ENCODE results near the gene KCND2.

KCND2 gene

DNA sequence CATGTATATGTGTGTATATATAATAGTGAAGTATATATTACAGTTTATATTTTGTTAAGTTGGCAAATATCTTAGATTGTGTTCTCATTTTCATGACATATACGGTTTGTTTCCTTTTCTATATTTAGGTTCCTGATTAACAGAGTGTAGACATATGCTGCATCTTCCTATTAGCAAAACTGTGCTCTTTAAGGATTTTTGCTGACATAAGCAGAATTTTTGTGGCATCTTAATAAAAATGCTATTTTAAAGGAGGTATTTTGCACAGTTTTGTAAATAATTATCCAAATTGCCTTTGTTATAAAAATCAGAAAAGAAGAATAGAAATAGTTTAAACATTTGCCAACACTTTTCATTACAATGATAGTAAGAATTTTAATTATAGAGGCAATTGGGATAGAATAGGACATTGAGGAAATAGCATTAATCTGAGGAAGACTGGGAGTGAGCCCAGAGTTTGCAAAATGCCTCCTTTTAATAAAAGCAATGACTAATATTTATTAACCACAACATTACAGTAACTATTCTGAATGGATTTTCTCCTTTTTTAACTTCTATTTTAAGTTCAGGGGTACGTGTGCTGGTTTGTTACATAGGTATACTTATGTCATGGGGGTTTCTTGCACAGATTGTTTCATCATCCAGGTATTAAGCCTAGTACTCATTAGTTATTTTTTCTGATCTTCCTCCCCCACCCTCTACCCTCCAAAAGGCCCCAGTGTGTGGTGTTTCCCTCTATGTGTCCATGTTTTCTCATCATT, 38.2 kb downstream of the KCND2 start:
- DNase-seq: no peak

DNA sequence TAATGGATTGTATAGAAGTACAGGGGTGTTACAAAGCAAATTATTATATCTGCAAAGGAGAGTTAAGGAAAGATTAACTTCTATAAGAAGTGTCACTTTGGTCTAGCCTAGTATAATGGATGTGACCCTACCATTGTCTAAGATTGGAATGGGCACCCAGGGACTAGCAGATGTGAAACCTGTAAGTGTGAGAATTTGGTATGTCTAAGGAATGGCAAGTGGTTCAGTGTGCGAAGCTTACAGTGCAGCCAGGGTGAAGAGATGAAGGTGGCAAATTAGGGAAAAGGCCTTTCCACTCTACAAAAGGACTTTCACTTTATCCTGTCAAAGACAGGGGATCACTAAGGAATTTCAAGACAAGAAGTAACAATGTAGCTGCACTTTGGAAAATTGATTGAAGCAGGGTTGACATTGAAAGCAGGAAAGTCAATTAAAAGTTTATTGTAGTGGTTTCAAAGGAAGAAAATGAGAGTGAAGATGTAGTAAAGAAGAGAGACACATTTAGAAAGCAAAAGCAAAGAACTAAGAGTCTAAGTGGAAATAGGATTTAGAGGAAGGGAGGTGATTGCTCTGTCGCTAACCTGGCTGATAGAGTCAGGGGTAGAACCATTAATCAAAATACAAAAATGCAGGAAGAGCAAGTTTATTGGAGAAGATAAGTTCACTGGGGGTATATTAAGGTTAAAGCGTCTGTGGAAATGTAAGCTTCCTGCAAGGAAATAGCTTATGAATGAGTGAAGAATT, 47.4 kb downstream of the KCND2 start:
- DNase-seq: no peak

DNA sequence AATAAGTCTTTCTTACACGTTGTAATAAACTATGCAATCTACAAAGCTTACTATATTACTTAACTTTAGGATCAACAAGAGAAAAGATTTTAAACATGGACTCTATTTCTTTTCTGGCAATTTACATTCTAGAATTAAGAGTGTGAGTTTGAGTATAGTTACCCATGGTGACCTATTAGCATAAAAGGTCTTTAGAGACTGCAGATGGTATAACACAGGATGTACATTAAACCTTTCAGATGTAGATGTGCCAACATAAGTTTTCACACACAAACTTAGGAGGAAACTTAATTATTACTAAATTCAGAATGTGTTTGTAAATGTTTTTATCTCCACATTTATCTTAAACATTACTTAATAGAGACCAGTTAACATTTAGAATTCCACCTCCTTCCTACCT, 54.1 kb downstream of the KCND2 start:
- no peak for DNase-seq

DNA sequence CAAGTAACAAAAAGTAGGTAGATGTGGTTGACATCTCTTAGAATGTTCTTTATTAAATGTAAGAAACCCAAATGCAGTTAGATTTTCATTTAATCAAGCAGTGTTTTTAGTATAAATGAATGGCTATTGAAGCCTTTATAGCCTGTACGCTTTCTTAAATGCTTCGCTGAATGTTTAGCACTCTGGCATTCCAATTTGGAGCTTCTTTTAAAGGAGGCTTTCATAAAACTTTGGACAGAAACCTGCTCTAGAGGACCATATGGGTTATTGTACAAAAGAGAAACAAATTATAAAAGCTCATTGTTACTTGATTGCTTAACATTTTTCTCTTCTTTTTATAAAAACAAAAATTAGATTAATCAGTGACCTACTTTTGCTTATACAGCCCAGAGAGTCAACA, 59.5 kb downstream of the KCND2 start:
- DNase-seq: no peak

- DNase-seq: no peak
Observed at GRCh38 chr7:120334475-120334874, 61.5 kb downstream of the KCND2 start.

- DNase-seq: no peak
Observed at GRCh38 chr7:120337308-120337907, 64.4 kb downstream of the KCND2 start.

DNA sequence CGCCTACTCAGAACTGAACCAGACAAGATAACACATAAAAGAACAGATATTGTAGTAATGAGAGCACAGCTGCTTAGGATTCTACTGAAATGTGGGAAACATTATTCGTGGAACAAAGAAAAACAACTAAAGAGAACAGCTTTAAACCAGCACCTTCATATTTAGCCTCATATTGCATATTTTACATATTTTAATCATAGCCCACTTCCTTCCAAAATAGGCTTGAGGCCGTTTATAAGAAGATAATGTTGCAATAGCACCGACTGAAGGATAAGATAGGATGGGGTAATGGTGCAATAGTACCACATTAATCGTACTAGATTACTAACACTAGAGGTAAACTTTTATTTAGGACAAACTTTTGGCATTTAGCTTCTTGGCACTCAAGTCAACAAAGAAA, 71.3 kb downstream of the KCND2 start:
- peak; percentile 1 for DNase-seq

DNA sequence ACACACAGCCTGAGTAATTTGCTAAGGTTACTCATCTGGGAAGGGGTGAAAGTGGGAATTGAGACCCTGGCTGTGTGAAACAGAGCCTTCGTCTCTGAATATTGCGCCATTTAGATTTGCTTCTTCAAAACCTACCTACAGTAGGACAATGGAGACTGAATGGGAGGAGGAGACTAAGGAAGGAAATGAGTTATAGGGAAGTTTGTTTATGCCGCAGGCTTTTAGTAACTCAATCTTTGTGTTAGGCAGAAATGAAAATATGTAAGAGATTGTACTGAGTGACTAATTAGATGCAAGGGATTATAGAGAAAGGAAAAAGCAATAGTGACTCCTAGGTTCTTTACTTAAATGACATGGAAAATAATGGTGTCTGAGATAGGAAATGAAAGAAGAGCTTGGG, 80.2 kb downstream of the KCND2 start:
- no peak for DNase-seq

GRCh38 chr7:120360918-120361317, 87.9 kb downstream of the KCND2 start:
- DNase-seq: no peak

DNA sequence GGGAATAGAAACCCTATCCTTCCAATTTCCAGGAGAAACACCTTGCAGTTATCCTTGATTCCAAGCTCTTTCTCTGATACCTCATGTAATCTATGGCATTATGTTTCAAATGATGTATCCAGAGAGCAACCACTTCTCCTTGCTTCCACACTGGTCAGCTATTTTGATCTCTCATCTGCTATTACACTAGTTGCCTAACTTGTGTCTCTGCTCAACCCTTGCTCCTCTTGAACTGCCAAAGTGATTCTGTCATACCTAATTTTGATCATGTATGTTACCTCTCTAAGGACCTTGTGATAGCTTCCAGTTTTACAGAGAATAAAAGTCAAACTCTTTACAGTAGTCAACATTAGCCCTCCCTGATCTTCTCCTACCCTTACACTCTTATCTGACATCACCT, 90.4 kb downstream of the KCND2 start:
- DNase-seq: no peak

GRCh38 chr7:120370954-120371353, 98.0 kb downstream of the KCND2 start:
- DNase-seq: no peak

- DNase-seq: no peak
Observed at GRCh38 chr7:120373174-120373573, 100.2 kb downstream of the KCND2 start.

DNA sequence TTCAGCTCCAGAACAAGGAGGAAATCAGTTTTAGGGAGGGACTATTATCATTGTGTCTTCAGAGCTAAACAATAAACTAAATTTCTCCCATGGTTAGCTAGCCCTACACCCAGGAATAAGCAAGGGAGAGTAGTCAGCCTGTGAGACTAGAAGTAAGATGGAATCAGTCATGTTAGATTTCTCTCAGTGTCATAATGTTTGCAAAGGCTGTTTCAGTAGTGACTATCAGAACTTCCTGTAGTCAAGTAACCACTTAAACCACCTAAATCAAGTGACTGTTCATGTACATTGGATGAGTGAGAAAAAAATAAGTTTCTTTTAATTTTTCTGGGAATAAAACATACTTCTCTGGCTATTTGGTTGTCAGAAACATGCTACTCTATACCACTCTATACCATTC, 121.6 kb downstream of the KCND2 start:
- no peak for DNase-seq

GRCh38 chr7:120395526-120396019, 122.6 kb downstream of the KCND2 start:
- no peak for DNase-seq

GRCh38 chr7:120398284-120399000, 125.5 kb downstream of the KCND2 start:
- no peak for DNase-seq

- DNase-seq: no peak
Observed at GRCh38 chr7:120400806-120401455, 128.0 kb downstream of the KCND2 start.

DNA sequence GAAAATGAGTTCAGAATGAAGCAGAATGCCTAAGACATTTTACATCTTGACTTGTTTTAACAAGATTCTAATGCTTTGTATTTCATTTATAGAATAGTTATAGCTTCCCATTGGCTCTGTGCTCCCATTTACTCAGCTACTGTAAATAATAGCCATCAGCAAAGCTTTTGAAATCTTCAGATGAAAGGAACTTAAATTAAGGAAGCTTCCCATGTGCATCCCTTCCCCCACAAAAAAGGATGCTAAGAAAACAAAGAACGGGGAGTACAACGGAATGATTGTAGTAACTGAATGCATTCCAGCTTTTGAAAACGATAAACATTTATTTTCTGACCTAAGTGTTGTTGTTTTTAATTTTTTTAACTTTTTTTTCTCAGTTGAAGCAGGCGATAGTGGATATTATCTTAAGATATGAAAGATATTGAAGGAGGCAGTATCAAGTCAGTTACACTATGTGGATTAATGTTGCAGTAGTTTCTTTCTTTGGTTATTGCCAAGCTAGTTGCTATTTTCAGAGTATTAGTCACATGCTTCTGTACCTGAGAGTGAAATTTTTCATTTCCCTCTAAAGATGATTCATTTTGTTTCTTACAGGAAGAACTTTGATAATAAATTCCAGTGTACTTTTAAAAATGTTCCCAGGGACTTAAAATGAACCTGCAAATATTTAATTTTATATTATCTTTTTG, 129.2 kb downstream of the KCND2 start:
- peak; percentile 8 for DNase-seq

DNA sequence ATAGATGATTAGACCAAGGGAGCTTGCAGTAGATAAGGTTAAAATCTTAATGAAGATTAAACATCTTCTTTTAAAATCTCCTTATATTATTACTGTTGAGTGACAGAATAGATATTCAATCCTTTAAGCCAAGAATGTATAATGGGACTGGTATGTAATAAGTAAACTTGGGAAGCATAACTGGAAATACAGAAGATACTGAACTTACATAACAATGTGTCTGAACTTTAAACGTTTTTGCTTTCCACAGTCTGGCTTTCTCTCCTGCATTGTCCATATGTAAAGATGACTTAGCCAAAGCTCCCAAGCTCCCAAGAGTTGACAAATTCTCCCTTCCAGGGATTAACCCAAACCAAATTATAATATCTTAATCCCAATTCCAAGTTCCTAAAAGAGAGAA, 129.8 kb downstream of the KCND2 start:
- DNase-seq: peak; percentile 1

- DNase-seq: no peak
Observed at GRCh38 chr7:120404042-120404441, 131.1 kb downstream of the KCND2 start.

DNA sequence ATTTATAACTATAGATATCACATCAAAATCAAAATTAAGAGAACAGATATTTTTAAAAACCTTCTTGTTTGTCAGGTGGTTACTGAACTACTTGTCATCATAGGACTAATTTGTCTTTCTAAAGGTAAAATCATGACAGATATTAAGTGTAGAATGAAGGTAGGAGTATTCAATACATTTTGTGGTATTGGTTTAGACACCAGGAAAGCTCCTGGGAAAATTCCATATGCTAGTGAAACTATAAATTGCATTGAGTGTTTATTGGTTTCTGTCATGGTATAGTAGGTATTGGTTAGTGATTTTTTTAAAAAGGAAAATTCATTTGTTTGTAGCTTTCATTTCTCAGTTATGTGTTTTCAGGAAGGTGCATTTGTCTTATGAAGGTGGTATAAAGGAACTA, 132.7 kb downstream of the KCND2 start:
- no peak for DNase-seq

DNA sequence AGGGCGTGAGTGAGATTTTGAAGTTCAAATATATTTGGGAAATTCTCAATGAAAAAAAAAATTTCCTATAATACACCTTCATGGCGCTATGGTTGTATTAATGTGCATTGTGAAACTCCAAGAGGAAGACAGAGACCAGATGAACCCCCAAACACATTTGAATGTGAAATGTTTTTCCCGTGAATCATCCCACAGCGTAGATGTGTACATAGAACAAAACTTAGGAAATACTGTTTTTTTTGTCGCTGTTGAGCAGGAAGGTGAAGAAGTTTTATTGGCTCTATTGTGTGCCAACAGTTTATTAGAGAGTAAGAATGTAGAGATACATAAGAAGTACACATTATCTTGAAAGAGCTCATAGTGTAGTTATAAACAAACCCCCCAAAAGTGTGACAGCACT, 134.0 kb downstream of the KCND2 start:
- DNase-seq: no peak
